ENCODE measurements around the gene CELF5.

DNA sequence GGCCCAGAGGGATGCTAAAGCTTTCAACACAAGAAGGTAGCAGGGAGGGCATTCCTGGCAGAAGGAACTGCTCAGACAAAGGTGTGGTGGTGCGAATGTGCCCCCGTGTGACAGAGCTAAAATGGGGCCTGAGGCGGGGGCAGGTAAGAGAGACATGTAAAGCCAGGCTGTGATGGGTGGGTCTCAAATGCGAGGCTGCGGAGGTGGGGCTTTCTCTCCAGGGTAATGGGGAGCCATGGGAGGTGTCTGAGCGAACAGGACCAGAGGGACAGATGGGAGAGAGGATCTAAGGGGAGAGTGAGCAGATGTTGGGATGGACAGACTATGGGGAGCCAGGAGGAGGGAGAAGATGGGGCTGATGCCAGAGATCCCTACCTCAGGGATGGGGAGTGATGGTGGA, 97.2 kb downstream of the CELF5 start:
- TF ChIP-seq, protein P1, sequence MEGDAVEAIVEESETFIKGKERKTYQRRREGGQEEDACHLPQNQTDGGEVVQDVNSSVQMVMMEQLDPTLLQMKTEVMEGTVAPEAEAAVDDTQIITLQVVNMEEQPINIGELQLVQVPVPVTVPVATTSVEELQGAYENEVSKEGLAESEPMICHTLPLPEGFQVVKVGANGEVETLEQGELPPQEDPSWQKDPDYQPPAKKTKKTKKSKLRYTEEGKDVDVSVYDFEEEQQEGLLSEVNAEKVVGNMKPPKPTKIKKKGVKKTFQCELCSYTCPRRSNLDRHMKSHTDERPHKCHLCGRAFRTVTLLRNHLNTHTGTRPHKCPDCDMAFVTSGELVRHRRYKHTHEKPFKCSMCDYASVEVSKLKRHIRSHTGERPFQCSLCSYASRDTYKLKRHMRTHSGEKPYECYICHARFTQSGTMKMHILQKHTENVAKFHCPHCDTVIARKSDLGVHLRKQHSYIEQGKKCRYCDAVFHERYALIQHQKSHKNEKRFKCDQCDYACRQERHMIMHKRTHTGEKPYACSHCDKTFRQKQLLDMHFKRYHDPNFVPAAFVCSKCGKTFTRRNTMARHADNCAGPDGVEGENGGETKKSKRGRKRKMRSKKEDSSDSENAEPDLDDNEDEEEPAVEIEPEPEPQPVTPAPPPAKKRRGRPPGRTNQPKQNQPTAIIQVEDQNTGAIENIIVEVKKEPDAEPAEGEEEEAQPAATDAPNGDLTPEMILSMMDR (IDR thresholded peaks at IDR 0.05) = no peak
- TF ChIP-seq POLR2A (IDR thresholded peaks at IDR 0.05) = no peak
